ENCODE results near the gene GHRHR.

GRCh38 chr7:30924624-30925023 is 39.1 kb upstream of the GHRHR start:
- TF ChIP-seq SNRNP70 (optimal IDR thresholded peaks at IDR 0.05; ENCODE audit: low read depth, low read length) = no peak
- no peak for TF ChIP-seq MAFK (IDR thresholded peaks at IDR 0.05; ENCODE audit: low read length)
- no peak for TF ChIP-seq NFE2L1 (tag; IDR thresholded peaks at IDR 0.05; ENCODE audit: borderline replicate concordance, low read depth)
- TF ChIP-seq MAX (CRISPR knock-in tag; IDR thresholded peaks at IDR 0.05) = no peak
- no peak for TF ChIP-seq CTCF (IDR thresholded peaks at IDR 0.05 in 2 of 3, conservative IDR thresholded peaks at IDR 0.05 in 1 of 3; ENCODE audit: insufficient read depth in 2 of 3, low read depth in 1 of 3, low read length in 3 of 3)
- no peak for TF ChIP-seq MYBL2 (IDR thresholded peaks at IDR 0.05; ENCODE audit: low read depth)
- TF ChIP-seq MYBL2 (CRISPR knock-in tag; IDR thresholded peaks at IDR 0.05; ENCODE audit: borderline replicate concordance) = no peak
- TF ChIP-seq YY1 (IDR thresholded peaks at IDR 0.05; ENCODE audit: borderline replicate concordance in 1 of 3, control insufficient read depth in 1 of 3, extremely low read depth in 1 of 3, insufficient read depth in 3 of 3, insufficient read length in 1 of 3, insufficient replicate concordance in 2 of 3, low read depth in 1 of 3, low read length in 2 of 3) = no peak
- TF ChIP-seq HMGN3 (IDR thresholded peaks at IDR 0.05; ENCODE audit: borderline replicate concordance, extremely low read depth, insufficient read length, low read depth, low read length) = no peak
- no peak for TF ChIP-seq ZC3H4 (CRISPR knock-in tag; IDR thresholded peaks at IDR 0.05; ENCODE audit: borderline replicate concordance)

Measured in K562 (cell line).